ENCODE results near the gene TRIM2. TPM values are rescaled to one million over a fixed set of nuclear protein-coding genes. Genes with fewer than 3 reads are reported as not detected.
A peak's percentile ranks its signal among the peaks of the same experiment; 100 is the strongest.

Gene TRIM2
- total and polyA plus RNA-seq, 4 donors, result 3.4 to 15.5 (median 8.9) TPM

DNA sequence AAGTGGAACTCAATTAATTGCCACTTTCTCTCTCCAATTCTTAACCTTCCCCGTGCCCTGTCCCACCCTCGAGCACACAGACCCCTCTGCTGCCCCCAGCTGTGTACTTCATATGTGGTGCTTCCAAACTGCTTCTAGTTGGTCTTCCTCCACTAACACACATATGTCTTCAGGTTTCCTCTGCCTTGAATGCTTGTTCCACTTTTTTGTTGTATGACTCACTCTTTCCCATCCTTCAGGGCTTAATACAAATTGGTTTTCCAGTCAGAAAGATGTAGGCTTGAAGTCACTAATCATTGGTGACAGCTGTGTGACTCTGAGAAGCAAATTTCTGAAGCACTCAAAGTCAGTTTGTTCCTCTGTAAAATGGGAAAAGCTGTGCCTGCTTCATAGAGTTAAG, 30.6 kb downstream of the TRIM2 start:
- no peak overlapping the region for H3K9ac ChIP-seq (ENCODE audit: low read depth in 1 of 2, low read length in 2 of 2)
- H3K36me3 ChIP-seq (ENCODE audit: control insufficient read depth in 4 of 4, insufficient read depth in 3 of 4, low read depth in 1 of 4, low read length in 3 of 4), result no peaks in the 10 kb centered on the region
- WGBS, result 89% methylated on average over 2 of the region's 2 CpGs
- peaks cover 9 to 30% (median 16%) of the 10 kb centered on the region in 4 donors for H3K4me1 ChIP-seq (ENCODE audit: control insufficient read depth in 4 of 4, insufficient read depth in 4 of 4, low read length in 3 of 4)
- no peak for DNase-seq (ENCODE audit: low spot score)
- H3K9me3 ChIP-seq (ENCODE audit: control insufficient read depth in 4 of 4, low read length in 3 of 4), result no peaks in the 10 kb centered on the region
- no peak overlapping the region for H3K4me3 ChIP-seq (ENCODE audit: low read depth in 1 of 3, low read length in 3 of 3)
- H3K27ac ChIP-seq (ENCODE audit: low read depth in 1 of 2, low read length in 2 of 2), result no peak overlapping the region
- H3K27me3 ChIP-seq (ENCODE audit: control insufficient read depth in 4 of 4, insufficient read depth in 4 of 4, low read length in 3 of 4), result no peaks in the 10 kb centered on the region
- peak; percentile 26 for TF ChIP-seq JUND (IDR thresholded peaks at IDR 0.05)
- no peak for TF ChIP-seq HNF4A (conservative IDR thresholded peaks at IDR 0.05)

DNA sequence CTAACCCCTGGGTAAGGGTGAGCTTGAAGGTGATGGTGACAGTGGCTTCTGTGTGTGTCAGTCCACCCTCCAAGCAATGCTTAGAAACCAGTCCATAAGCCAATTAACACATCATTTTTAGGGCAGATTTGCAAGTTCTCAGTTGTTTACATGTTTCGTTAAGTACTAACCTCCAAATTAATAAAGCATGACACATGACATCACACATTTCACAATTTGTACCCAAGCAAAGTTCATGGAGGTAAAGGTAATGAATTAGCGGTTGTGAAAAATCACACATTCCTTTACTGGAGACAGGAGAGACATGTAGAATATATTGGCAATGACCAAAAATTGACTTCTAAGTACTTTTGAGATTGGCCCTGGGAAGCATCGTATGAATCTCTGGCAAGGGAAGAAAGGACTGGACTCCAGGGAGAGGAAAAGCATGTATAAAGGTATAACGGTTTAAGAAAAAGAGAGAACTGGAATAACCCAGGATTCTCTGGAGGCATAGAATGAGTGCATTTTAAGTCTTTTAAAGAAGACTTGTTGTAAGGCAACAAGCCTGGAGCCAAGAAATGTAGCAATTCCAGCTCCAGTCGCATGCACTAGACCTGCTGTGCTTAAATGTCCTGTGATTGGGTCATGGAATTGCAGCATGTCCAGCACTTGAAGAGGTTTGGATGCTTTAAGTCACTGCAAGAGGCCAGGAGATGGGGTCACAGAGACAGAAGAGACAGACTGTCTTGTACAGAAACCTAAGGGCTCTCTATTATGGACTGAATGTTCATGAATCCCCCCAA, 34.1 kb downstream of the TRIM2 start:
- Histone ChIP-seq H3K27ac (ENCODE audit: low read depth in 1 of 2, low read length in 2 of 2) (peak overlapping the region in 1 of 2 donors; percentile 44), H3K9me3 (ENCODE audit: control insufficient read depth in 4 of 4, low read length in 3 of 4) (no peaks in the 10 kb centered on the region), H3K9ac (ENCODE audit: low read depth in 1 of 2, low read length in 2 of 2) (no peak overlapping the region), H3K4me3 (ENCODE audit: low read depth in 1 of 3, low read length in 3 of 3) (no peak overlapping the region), H3K36me3 (ENCODE audit: control insufficient read depth in 4 of 4, insufficient read depth in 3 of 4, low read depth in 1 of 4, low read length in 3 of 4) (no peaks in the 10 kb centered on the region), H3K27me3 (ENCODE audit: control insufficient read depth in 4 of 4, insufficient read depth in 4 of 4, low read length in 3 of 4) (no peaks in the 10 kb centered on the region), H3K4me1 (ENCODE audit: control insufficient read depth in 4 of 4, insufficient read depth in 4 of 4, low read length in 3 of 4) (peaks cover 5 to 30% (median 16%) of the 10 kb centered on the region in 4 donors)
- no peak for DNase-seq (ENCODE audit: low spot score)
- TF ChIP-seq RXRA (IDR thresholded peaks at IDR 0.05) (peak; percentile 14 to 55), FOXA2 (IDR thresholded peaks at IDR 0.05) (no peak), NR2F2 (IDR thresholded peaks at IDR 0.05) (no peak), HNF4A (conservative IDR thresholded peaks at IDR 0.05) (peak; percentile 59 to 68)
- TF ChIP-seq, protein P1, sequence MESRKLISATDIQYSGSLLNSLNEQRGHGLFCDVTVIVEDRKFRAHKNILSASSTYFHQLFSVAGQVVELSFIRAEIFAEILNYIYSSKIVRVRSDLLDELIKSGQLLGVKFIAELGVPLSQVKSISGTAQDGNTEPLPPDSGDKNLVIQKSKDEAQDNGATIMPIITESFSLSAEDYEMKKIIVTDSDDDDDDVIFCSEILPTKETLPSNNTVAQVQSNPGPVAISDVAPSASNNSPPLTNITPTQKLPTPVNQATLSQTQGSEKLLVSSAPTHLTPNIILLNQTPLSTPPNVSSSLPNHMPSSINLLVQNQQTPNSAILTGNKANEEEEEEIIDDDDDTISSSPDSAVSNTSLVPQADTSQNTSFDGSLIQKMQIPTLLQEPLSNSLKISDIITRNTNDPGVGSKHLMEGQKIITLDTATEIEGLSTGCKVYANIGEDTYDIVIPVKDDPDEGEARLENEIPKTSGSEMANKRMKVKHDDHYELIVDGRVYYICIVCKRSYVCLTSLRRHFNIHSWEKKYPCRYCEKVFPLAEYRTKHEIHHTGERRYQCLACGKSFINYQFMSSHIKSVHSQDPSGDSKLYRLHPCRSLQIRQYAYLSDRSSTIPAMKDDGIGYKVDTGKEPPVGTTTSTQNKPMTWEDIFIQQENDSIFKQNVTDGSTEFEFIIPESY (IDR thresholded peaks at IDR 0.05), result no peak
- 70% methylated on average over 5 of the region's 5 CpGs for whole genome bisulfite sequencing

DNA sequence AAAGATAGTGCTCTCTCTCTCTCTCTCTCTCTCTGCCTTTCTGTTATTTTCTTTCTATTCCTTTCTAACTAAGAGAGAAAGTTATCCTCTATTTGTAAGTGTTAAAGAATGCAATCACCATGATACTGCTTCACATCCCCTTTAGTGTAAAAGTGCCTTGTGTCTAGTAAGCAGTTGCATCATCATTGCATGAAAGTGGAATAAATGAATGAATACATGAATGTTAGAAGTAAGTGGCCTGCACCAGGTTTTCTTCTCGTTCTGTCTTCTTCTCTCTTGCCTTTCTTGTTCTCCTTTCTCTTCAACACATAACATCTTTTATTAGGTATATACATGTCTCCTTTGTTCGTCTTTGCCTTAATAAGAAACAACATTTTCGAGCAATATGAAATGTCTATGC, 35.2 kb downstream of the TRIM2 start:
- H3K9me3 ChIP-seq (ENCODE audit: control insufficient read depth in 4 of 4, low read length in 3 of 4), result no peaks in the 10 kb centered on the region
- H3K36me3 ChIP-seq (ENCODE audit: control insufficient read depth in 4 of 4, insufficient read depth in 3 of 4, low read depth in 1 of 4, low read length in 3 of 4), result no peaks in the 10 kb centered on the region
- H3K27ac ChIP-seq (ENCODE audit: low read depth in 1 of 2, low read length in 2 of 2), result no peak overlapping the region
- no peak overlapping the region for H3K4me3 ChIP-seq (ENCODE audit: low read depth in 1 of 3, low read length in 3 of 3)
- TF ChIP-seq RAD21 (IDR thresholded peaks at IDR 0.05) (no peak), TAF1 (conservative IDR thresholded peaks at IDR 0.05) (no peak), HNF4G (IDR thresholded peaks at IDR 0.05) (no peak), FOXA1 (IDR thresholded peaks at IDR 0.05) (no peak)
- TF ChIP-seq, protein P2, sequence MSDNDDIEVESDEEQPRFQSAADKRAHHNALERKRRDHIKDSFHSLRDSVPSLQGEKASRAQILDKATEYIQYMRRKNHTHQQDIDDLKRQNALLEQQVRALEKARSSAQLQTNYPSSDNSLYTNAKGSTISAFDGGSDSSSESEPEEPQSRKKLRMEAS (IDR thresholded peaks at IDR 0.05), result no peak
- TF ChIP-seq, protein P3, sequence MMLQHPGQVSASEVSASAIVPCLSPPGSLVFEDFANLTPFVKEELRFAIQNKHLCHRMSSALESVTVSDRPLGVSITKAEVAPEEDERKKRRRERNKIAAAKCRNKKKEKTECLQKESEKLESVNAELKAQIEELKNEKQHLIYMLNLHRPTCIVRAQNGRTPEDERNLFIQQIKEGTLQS (IDR thresholded peaks at IDR 0.05), result no peak
- TF ChIP-seq, protein P1 (IDR thresholded peaks at IDR 0.05), result no peak
- no peak overlapping the region for H3K9ac ChIP-seq (ENCODE audit: low read depth in 1 of 2, low read length in 2 of 2)
- no peaks in the 10 kb centered on the region for H3K27me3 ChIP-seq (ENCODE audit: control insufficient read depth in 4 of 4, insufficient read depth in 4 of 4, low read length in 3 of 4)
- 95% methylated on average over 3 of the region's 3 CpGs for WGBS
- no peak for DNase-seq (ENCODE audit: low spot score)
- peaks cover 1 to 22% (median 8%) of the 10 kb centered on the region in 4 donors for H3K4me1 ChIP-seq (ENCODE audit: control insufficient read depth in 4 of 4, insufficient read depth in 4 of 4, low read length in 3 of 4)

All from liver (tissue), 9 donors.